Activated T-cell treated with anti-CD3 and anti-CD28 coated beads for 24 hours (primary cell): ENCODE results near the gene PRXL2B.
A peak's percentile ranks its signal among the peaks of the same experiment; 100 is the strongest.
"Not testable (repeated sequence)": the region's sequence is repeated elsewhere in the genome, so short reads cannot be mapped to it uniquely, and the experiment has no call there.

Source experiments
- DNase-seq: peaks from one replicate; pipeline ENCODE4 v3.0.0-alpha.2; 2020; ENCODE audit warnings: low read depth

PRXL2B gene

DNA sequence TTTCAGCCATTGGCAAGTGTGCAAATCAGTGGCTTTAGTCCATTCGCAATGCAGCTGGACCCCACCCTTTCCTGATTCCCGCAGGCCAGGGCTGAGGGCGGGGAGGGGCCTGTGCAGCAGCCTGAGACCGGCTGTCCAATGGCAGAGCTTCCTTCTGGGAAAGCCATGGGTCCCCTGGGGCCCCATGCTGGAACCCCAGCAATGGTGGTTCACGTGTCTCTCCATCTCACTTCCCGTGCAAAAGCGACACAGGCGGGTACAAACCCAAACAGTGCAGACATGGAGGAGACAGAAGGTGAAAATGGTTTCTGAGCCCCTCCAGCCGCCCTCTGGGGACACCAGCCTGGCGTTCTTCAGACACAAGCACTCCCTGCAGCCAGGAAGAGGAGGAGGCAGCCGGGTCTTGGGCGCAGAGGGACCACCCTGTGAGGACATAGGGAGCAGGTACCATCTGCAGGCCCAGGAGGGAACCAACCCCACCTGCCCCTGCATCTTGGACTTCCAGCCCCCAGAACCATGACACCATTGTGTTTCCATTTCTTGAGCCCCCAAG, 36.2 kb upstream of the PRXL2B start:
- DNase-seq = not testable (repeated sequence)

DNA sequence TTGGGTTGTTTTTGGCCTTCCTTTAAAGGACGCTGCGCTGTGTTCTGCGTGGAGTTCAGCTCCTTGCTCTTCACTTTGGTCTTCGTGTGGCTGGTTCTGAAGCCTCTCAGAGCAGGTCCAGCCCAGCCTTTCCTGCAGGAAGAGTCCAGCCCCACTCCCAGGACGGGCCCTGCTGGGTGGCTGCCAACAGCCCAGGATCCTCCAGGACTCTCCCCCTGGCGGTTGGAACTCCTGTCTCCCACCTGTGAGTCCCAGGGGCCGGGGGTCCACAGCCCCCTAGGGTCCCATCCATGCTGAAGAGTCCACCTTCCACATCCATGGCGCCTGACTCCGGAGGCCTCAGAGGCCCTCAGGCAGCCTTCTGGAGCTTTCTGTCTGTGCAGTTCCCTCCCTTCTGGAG, 35.0 kb upstream of the PRXL2B start:
- not testable (repeated sequence) for DNase-seq

DNA sequence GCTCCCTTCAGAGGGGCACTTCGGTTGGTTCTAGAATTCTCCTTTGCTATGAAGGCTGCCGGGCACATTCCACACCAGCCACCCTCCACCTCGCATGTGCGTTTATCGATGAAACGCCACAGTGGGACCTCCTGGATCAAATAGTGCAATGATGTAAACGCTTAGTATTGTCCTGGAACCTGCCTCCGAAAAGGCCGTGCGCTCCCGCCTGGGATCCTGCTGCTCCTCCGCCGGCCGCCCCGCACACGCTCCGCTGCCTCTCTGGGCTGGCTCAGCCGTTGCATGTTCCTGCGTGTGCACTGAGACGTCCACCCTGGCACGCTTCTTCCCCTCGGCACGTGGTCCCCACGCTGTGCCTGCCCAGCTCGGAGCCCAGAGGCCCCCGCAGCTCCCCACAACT, 34.4 kb upstream of the PRXL2B start:
- DNase-seq = no peak

DNA sequence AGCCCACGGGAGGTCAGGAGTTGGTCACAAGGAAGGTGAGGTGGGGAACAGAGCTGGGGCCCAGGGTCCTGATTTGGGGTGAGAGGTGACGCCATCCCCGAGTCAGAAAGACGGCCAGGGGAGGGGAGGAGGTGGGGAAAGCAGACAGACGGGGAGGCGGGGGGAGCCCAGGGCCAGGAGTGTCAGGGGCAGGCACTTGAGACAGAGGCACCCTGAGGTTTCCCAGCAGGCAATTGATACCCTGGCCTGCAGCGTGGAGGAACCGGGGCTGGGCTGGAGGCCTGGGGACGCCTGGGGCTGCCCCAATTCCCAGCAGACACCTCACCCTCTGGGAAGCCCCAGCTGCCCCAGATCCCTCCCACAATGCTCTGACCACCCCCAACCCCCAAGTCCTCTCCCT, 33.5 kb upstream of the PRXL2B start:
- not testable (repeated sequence) for DNase-seq

DNA sequence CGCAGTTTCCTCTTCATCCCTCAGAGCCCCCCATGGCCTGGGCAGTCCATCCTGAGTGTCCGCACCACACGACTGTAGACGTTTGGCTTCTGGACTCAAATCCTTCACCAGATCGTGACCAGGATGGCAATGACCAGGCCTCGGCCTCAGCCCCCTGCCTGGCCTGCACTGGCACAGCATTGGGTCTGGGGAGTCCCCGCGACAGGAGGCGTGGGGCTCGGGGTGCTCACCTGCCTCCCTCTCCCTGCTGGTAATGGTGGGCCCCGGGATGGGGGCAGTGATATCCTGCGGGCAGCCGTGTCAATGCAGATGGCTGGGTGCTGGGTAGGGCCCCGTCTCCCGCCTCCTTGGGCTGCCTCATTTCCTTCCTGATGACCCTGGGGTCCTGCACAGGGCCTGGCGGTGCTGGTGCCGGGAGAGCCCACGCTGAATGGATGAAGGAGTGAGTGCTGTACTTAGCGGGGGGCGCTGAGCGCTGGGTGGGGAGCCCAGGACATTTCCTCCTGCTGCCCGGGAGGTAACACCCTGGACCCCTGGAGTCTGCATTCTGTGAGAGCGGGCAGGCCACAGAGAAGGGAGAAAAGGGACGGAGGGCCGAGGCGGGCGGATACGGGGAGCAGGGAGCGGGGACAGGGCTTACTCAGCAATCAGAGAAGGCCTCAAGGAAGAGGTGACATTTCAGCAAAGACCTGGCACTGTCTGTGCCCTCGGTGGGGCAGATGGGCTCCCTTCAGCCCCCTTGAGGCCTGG, 32.5 kb upstream of the PRXL2B start:
- DNase-seq = no peak

DNA sequence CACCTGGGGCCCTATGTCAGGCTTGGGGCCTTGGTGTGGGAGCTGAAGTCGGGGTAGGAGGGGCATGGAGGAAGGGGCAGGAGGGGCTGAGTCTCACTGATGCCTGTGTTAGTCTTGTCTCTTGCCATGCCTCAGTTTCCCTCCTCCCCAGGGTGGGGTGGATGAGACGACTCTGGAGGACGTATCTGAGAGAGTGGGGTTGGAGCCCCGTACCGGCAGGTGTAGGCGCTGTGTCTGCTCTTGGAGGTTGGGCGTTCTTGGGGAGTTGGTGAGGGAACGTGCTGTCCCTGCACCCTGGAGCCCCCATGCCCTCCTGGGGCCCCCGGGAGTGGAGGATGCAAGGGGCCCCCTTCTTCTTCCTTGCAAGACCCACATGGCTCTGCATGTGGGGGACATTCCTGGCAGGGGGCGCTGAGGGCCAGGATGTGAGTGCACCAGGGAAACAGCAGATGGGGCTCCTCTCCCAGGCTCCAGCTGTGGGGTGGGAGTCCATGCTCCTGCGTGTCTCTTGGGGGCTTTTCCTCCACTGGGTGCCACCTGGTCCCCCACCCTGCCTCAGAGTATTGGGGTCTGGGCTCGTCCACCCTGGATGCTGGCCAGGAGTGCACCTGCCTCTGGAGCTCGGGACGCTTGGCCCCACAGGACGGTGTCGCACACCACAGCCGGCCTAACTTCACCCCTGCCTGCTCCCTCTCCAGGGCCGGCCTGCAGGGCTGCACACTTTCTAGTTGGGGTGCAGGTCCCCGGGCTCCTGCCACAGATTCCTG, 31.8 kb upstream of the PRXL2B start:
- DNase-seq = peak; percentile 40

DNA sequence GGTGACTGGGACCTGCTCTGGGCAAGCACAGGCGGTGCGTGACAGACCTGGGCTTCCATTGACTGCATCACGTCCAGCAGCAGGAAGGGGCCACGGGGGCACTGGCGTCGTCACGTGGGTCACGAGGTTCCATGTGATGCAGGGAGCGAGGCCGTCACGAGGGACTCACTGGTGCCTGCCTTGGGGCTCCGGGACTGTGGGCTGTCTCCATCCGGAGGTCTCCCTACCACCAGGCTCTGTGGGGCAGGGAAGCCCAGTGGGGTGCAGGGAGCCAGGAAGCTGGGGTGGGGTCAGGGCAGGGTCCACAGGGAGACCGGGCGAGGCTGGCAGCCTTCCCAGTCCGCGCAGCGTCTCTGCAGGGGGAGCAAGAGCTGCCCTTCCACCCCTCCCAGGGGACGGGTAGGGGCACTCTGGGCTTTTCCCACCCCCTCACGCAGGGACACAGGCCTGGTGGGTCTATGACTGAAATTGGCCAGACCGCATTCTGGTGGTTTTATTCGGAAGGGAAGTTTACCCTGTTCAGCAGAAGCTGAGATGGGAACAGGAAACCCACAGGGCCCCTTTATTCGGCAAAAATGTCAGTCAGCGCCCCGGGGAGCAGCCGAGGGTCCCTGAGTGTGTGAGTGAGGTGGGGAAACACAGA, 30.8 kb upstream of the PRXL2B start:
- DNase-seq = peak; percentile 68

DNA sequence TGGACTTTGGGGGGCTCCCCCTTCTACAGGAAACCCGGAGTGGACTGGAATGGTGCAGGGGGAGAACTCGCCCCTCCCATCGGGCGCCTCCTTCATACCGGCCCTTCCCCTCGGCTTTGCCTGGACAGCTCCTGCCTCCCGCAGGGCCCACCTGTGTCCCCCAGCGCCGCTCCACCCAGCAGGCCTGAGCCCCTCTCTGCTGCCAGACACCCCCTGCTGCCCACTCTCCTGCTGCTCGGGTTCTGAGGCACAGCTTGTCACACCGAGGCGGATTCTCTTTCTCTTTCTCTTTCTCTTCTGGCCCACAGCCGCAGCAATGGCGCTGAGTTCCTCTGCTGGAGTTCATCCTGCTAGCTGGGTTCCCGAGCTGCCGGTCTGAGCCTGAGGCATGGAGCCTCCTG, 30.3 kb upstream of the PRXL2B start, which contains the start of gene TNFRSF14:
TNFRSF14 (plus strand) TSS at position 95 of the 401 bp plus-strand sequence; CDS start at position 389, 294 bp downstream.
- DNase-seq = peak; percentile 57

DNA sequence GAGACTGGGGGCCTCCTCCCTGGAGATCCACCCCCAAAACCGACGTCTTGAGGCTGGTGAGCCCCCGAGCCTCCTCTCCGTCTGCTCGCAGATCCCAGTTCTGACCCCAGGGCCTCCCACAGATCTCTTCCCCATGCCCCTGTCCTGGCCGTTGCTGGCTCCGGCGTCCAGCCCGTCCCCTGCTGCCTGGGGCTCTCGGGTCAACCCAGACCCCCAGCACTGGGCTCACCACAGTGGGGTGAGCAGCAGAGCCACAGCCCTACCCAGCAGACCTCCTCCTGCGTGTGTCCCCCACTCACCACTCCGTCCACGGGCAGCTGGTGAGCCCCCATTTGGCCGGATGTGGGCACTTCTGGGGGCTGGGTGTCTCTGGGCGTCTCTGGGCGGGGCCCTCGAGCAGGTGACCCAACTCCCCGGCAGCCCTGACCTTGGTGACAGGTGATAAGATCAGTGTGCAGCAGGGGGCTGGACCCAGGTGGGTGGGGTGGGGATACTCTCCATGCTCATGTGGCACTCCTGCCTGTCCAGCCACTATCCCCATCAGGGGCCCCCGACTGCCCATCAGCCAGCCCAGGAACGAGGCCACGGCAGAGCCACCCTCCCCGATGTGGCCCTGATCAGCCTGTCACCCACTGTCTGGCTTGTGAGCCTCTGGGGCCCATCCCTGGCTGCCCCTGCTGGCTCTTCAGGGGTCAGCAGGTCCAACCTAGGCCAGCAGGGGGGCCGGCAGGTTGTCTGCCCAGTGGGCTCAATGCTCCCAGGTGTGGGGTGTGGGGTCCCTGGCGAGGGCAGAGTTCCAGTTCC, 29.7 kb upstream of the PRXL2B start:
- no peak for DNase-seq

DNA sequence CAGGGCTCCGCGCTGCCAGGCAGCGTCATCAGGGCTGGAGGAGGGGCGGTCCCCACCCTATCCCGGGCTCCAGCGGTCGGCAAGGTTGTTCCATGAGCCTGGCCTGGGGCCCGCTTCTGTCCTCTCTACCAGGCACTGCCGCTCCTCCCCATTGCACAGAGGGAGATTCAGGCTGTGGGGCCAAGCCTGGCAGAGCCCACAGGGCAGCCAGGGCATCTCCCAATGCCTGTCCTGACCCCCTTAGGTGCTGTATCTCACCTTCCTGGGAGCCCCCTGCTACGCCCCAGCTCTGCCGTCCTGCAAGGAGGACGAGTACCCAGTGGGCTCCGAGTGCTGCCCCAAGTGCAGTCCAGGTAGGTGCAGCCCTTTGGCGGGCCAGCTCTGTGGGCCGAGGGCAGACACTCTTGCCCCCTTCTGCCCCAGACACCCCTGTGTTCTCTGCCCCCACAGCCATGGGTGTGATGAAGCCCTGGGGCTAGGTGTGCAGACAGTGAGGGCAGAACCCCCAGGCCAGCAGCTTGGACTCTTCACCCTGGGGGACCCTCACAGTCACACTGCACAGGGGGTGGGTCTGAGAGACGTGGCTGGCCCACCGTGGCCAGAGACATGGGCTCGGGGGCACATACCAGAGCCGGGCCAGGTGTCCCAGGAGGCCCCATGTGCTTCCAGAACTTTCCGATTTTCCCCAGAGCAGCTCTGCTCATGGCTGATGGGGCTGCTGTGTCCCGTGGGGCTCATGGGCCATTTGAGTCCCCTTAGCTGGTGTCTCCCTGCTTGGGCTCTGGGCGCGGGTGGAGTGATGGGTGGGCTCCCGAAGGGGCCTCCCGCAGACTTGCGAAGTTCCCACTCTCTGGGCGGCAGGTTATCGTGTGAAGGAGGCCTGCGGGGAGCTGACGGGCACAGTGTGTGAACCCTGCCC, 28.8 kb upstream of the PRXL2B start:
- DNase-seq = no peak

DNA sequence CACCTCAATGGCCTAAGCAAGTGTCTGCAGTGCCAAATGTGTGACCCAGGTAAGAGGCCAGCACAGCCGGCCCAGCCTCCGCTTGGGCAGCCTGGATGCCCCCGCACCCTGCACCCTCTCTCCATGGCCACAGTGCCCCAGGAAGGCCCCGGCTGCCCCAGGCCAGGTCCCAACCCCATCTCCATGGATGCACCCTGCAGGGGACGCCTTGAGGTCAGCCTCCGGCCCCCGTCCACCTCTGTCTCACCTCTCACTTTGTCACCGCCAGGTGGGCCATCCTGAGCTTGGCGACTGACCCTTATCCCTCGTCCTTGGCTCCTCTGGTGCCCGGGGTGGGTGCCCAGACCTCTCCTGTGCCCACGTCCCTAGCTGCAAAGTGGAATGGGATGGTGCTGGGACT, 28.2 kb upstream of the PRXL2B start:
- DNase-seq = no peak

DNA sequence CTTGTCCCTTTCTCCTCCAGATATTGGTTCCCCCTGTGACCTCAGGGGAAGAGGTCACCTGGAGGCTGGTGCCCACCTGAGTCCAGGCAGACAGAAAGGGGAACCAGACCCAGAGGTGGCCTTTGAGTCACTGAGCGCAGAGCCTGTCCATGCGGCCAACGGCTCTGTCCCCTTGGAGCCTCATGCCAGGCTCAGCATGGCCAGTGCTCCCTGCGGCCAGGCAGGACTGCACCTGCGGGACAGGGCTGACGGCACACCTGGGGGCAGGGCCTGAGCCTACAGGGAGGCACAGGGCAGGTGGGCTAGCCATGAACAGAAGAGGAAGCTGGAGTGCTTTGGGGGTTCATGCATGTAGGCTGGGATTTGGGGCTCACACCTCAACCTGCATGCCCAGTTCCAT, 27.7 kb upstream of the PRXL2B start:
- no peak for DNase-seq

DNA sequence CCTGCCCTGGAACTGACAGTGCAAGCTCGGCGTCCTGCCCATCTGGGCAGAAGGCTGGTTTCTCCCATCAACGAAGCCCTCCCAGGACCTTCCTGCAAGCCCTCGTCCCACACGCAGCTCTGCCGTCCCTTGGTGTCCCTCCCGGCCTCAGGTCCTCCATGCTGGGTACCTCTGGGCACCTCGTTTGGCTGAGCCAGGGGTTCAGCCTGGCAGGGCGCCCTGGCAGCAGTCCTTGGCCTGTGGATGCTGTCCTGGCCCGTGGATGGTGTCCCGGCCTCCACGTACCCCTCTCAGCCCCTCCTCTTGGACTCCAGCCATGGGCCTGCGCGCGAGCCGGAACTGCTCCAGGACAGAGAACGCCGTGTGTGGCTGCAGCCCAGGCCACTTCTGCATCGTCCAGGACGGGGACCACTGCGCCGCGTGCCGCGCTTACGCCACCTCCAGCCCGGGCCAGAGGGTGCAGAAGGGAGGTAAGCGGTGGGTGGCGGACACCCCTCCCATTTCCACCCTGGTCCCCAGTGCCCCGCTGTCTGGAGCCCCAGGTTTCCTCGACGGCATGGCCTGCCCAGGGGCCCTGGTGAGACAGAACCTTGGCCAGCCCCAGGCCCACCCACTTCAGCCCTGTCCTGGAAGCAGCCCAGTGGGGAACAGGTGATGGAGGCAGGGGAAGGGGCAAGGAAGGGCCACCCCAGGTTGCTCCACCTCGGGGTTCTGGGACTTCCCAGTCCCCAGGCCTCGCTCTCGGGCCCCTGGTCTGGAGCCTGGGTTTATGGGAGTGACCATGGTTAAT, 26.9 kb upstream of the PRXL2B start:
- no peak for DNase-seq

DNA sequence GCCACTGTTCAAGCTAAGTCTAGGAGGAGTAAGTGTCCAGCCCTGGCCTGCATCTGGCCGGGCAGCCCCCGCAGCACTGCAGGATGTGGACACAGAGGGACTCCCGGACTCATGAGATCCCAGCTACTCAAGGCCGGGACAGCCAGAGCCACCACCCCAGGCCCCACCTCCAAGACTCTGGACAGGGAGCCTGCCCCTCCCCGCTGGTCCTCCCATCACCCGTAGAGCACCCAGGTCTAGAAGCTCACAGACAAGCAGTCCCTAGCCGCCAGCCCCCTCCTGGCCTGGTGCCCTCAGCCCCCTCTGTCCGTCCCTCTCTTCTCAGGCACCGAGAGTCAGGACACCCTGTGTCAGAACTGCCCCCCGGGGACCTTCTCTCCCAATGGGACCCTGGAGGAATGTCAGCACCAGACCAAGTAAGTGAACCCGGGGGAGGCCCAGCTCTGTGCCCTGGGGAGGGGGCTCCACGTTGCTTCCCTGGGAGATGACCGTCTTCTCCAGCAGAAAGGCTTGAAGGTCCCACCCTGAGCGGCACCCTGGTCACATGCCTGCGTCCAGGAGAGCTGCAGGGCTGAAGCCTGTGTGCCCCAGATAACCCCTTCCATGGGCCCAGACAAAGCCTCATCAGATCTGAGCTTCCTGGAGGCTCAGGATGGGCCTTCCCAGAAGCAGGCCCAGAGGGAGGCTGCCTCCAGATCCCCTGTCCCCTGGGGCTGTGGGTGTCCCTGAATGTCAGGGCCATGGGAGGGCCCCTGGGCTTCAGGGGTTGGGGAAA, 26.1 kb upstream of the PRXL2B start:
- no peak for DNase-seq

DNA sequence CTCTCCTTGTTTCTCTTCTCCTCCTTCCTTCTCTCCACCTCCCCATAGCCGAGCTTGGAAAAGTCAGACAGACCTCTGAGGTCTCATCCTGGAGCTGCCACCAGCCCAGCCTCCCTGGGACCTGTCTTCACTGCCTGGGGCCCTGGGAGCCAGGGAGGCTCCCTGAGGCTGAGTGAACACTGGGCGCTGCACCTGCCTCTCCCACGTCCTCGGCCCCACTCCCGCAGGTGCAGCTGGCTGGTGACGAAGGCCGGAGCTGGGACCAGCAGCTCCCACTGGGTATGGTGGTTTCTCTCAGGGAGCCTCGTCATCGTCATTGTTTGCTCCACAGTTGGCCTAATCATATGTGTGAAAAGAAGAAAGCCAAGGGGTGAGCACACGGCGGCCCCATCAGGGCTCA, 25.1 kb upstream of the PRXL2B start:
- no peak for DNase-seq

DNA sequence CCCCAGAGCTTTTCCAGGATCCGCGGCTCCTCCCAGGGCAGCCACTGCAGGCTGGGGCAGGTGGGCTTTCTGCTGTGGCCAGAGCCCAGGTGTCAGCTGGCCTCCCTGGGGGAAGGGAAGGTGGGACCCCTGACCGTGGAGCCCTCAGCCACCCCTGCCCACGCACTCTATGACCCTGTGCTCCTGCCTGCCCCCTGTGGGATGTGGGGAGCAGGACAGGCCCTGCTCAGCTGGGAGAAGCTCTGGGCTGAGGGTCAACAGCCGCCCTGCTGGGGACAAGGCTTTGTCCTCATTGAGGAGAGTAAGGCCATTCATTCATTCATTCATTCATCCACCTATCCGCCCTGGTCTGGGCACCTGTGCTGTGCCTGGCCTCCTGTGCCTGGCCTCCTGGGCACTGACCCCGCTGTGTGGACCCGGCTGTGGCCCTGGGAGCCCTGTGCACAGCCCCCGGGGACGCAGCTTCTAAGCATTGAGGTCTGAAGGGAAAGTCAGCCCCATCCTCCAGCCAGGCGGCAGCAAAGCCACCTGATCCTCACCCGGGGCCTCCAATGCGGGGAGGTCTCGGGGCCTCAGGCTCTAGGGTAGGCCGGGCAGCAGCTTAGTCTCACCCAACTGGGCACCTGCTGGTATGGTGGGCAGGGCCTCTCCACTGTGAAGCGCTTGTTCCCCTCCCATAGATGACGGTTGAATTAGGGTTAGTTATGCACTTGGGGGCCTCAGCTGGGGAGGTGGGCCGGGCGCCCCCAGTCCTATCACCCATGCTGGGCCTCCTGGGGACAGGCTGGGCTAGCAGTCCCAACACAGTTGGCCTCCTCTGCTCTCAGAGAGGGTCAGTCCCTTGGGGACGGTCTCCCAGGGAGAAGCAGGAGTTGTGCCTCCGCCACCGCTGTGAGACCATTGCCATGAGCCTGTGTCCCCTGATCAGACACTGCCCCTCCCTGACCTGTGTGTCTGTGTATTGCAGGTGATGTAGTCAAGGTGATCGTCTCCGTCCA, 24.4 kb upstream of the PRXL2B start:
- no peak for DNase-seq

DNA sequence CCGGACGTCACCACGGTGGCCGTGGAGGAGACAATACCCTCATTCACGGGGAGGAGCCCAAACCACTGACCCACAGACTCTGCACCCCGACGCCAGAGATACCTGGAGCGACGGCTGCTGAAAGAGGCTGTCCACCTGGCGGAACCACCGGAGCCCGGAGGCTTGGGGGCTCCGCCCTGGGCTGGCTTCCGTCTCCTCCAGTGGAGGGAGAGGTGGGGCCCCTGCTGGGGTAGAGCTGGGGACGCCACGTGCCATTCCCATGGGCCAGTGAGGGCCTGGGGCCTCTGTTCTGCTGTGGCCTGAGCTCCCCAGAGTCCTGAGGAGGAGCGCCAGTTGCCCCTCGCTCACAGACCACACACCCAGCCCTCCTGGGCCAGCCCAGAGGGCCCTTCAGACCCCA, 23.4 kb upstream of the PRXL2B start:
- no peak for DNase-seq
